Effector memory CD4-positive, alpha-beta T cell (primary cell): ENCODE data around the gene AP3B1.
"Not testable (repeated sequence)": the region's sequence is repeated elsewhere in the genome, so short reads cannot be mapped to it uniquely, and the experiment has no call there.

ENCODE experiments used
- DNase-seq, 3 donors: peaks; one replicate each; pipeline ENCODE4 v3.0.0-alpha.2; 2020
- H3K27ac ChIP-seq: 2 replicates; pipeline ENCODE4 v1.7.0; 2013; ENCODE audit warnings: mild to moderate bottlenecking, low read length, moderate library complexity; ENCODE audit not compliant: insufficient read depth, poor library complexity, severe bottlenecking
- H3K27me3 ChIP-seq: replicated peaks from 2 replicates; pipeline ENCODE4 v1.7.0; 2013; ENCODE audit warnings: mild to moderate bottlenecking, low read length; ENCODE audit not compliant: insufficient read depth, control insufficient read depth, poor library complexity, severe bottlenecking
- H3K36me3 ChIP-seq: 2 replicates; pipeline ENCODE4 v1.7.0; 2013; ENCODE audit warnings: mild to moderate bottlenecking, low read length, moderate library complexity; ENCODE audit not compliant: control insufficient read depth, insufficient read depth
- H3K4me1 ChIP-seq: 2 replicates; pipeline ENCODE4 v1.7.0; 2013; ENCODE audit warnings: low read length, mild to moderate bottlenecking; ENCODE audit not compliant: control insufficient read depth, insufficient read depth, poor library complexity, severe bottlenecking
- H3K4me3 ChIP-seq: 2 replicates; pipeline ENCODE4 v1.7.0; 2013; ENCODE audit warnings: low read length, low read depth, mild to moderate bottlenecking; ENCODE audit not compliant: insufficient read depth, poor library complexity, severe bottlenecking
- H3K9me3 ChIP-seq: 2 replicates; pipeline ENCODE4 v1.7.0; 2013; ENCODE audit warnings: mild to moderate bottlenecking, low read length, moderate library complexity; ENCODE audit not compliant: control insufficient read depth

The AP3B1 gene

GRCh38 chr5:78065663-78066062 is 228.8 kb downstream of the AP3B1 start:
- Histone ChIP-seq H3K27me3 (no peaks in the 10 kb centered on the region), H3K27ac (no peak overlapping the region), H3K36me3 (peaks cover 5% of the 10 kb centered on the region), H3K4me1 (no peaks in the 10 kb centered on the region), H3K4me3 (no peak overlapping the region), H3K9me3 (no peaks in the 10 kb centered on the region)
- DNase-seq, result no peak

GRCh38 chr5:78064941-78065472 is 229.5 kb downstream of the AP3B1 start:
- DNase-seq, result no peak
- no peaks in the 10 kb centered on the region for H3K4me1 ChIP-seq

DNA sequence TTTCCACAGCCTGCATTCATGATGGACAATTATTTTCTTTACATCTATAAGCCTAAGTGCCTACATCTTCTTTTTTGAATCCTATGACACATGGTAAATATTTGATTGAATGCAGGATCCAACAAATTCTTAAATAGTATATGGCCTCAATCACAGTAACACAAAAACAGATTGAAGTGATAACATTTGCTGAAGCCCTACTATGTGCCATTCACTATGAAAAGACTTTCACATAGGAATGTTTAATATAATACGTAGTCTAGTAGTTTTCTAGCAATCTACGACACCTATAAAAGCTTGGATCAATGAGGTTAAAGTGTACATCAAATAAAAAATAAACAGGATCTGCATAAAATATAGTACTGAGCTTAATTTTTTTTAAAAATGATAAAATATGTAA is 231.0 kb downstream of the AP3B1 start:
- peaks cover 5% of the 10 kb centered on the region for H3K36me3 ChIP-seq
- H3K4me1 ChIP-seq, result no peaks in the 10 kb centered on the region
- H3K27me3 ChIP-seq, result no peaks in the 10 kb centered on the region
- no peak for DNase-seq
- H3K9me3 ChIP-seq, result no peaks in the 10 kb centered on the region
- H3K27ac ChIP-seq, result no peak overlapping the region
- no peak overlapping the region for H3K4me3 ChIP-seq

More at GRCh38 chr5:78064941-78065472, 229.5 kb downstream of the AP3B1 start:
- H3K9me3 ChIP-seq, result no peaks in the 10 kb centered on the region
- H3K27ac ChIP-seq, result no peak overlapping the region
- peaks cover 5% of the 10 kb centered on the region for H3K36me3 ChIP-seq
- H3K4me3 ChIP-seq, result no peak overlapping the region
- H3K27me3 ChIP-seq, result no peaks in the 10 kb centered on the region

DNA sequence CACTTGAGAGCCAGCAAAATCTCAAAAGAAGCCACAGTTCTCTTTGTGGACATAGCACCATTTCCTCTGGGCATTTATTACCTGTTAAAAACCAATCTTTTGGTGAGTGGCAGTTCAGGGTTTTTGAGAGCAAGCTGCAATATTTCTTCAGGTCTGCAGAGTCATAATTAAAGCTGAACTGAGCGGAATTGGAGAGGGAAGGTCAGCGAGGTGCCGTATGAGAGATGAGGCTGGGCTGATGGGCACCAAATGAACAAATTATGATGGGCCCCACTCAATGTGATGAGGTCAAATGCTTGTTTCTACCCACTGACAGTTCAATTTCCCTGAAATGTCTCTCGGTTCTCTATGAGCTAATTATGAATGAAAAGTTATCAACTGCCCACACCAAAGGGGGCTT is 231.9 kb downstream of the AP3B1 start:
- DNase-seq, result no peak
- Histone ChIP-seq H3K27ac (no peak overlapping the region), H3K36me3 (no peaks in the 10 kb centered on the region), H3K9me3 (no peaks in the 10 kb centered on the region), H3K27me3 (no peaks in the 10 kb centered on the region), H3K4me1 (no peaks in the 10 kb centered on the region), H3K4me3 (no peak overlapping the region)

DNA sequence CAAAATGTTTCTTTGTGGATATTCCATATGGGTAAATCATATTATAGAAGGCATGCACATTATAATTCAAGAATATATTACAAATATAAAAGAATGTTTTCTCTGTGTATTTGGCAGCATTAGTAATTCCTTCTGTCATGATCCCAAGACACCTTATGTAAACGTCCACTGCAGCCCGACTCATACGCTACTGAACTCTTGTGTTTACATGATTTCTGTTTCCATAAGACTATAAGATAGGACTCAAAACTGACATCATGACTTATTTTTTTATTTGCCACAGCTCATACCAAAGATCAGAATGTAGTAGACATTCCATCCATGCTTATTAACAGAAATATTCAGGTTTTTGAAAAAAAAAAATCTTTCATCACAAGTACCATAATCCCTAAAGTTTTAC is 234.1 kb downstream of the AP3B1 start:
- H3K27ac ChIP-seq, result no peak overlapping the region
- H3K4me3 ChIP-seq, result no peak overlapping the region
- H3K4me1 ChIP-seq, result no peaks in the 10 kb centered on the region
- no peaks in the 10 kb centered on the region for H3K27me3 ChIP-seq
- no peaks in the 10 kb centered on the region for H3K9me3 ChIP-seq
- no peak for DNase-seq
- no peaks in the 10 kb centered on the region for H3K36me3 ChIP-seq

GRCh38 chr5:78058625-78059024 is 235.9 kb downstream of the AP3B1 start:
- Histone ChIP-seq H3K27ac (no peak overlapping the region), H3K27me3 (no peaks in the 10 kb centered on the region), H3K4me3 (no peak overlapping the region), H3K9me3 (no peaks in the 10 kb centered on the region), H3K4me1 (no peaks in the 10 kb centered on the region), H3K36me3 (no peaks in the 10 kb centered on the region)
- DNase-seq, result no peak

DNA sequence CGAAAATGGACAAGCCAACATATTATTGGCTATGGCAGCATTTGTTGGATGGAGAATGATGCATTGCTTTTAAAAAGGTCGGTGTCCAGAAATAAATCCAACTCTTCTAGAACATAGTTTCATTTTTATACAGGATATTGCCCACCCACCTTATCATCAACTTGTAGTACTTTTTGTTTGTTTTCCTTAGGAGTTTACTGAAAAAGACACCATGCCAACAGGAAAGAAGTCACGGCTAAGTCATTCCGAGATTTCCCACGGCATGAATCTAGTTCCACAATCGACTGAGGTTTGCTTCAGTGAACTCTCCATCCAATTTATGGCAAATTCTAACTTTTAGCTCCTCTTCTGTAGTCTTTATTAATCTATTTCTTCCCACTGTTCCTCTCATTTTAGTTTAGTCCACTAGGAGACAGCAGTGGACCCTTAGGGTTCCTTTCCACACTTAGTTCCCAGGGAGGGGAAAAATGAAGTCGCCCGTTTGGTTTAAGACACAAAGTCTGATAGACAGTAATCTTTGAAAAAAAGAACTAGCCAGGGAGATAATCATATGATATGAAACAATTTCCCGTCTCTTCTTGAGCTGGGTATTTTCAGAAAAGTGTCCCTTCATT is 237.5 kb downstream of the AP3B1 start:
- H3K27ac ChIP-seq, result no peak overlapping the region
- no peak for DNase-seq
- H3K27me3 ChIP-seq, result no peaks in the 10 kb centered on the region
- no peaks in the 10 kb centered on the region for H3K36me3 ChIP-seq
- H3K4me3 ChIP-seq, result no peak overlapping the region
- H3K9me3 ChIP-seq, result no peaks in the 10 kb centered on the region
- no peaks in the 10 kb centered on the region for H3K4me1 ChIP-seq

DNA sequence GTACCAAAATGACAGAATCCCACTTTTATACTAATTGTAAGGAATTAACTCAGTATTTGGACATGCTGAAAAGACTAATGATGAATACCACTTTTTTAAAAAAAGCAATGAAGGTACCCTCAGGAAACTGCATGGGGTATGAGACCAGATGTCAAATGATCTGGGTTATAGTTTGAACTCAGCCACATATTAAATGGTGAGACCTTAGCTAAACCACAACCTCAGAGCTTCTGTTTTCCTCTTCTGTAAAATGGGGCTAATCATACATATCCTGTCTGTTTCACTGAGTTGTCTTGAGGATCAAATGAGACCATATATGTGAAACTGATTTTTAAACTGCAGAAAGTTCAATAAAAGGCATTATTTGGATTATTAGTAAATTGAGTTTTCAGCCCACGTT is 238.4 kb downstream of the AP3B1 start:
- Histone ChIP-seq H3K9me3 (no peaks in the 10 kb centered on the region), H3K36me3 (no peaks in the 10 kb centered on the region), H3K27me3 (no peaks in the 10 kb centered on the region), H3K4me3 (no peak overlapping the region), H3K4me1 (no peaks in the 10 kb centered on the region), H3K27ac (no peak overlapping the region)
- DNase-seq, result no peak

- no peak for DNase-seq
- Histone ChIP-seq H3K27ac (no peak overlapping the region), H3K9me3 (no peaks in the 10 kb centered on the region), H3K4me1 (no peaks in the 10 kb centered on the region), H3K27me3 (no peaks in the 10 kb centered on the region), H3K36me3 (no peaks in the 10 kb centered on the region), H3K4me3 (no peak overlapping the region)
Measured at GRCh38 chr5:78050888-78051287, 243.6 kb downstream of the AP3B1 start.

GRCh38 chr5:78046823-78047222 is 247.7 kb downstream of the AP3B1 start:
- H3K9me3 ChIP-seq, H3K36me3 ChIP-seq, DNase-seq, H3K4me1 ChIP-seq, H3K27me3 ChIP-seq, H3K27ac ChIP-seq, H3K4me3 ChIP-seq: not testable (repeated sequence)
